GM23338 (cell line): ENCODE results near the gene NTN3. TPM values are rescaled to one million over a fixed set of nuclear protein-coding genes. Genes with fewer than 3 reads are reported as not detected.

ENCODE experiments used
- ATAC-seq: fragments of 200-7000 bp; cut with Tn5 transposase; 3 replicates; pipeline ENCODE4 v1.9.1; 2020
- DNase-seq: peaks from one replicate; pipeline ENCODE4 v3.0.0-alpha.2; 2015; ENCODE audit warnings: low spot score
- H2AFZ ChIP-seq: fragments of 200-600 bp; sonication (generic); 2 replicates; pipeline ENCODE4 v1.8.0; 2016; ENCODE audit warnings: antibody characterized with exemption, mild to moderate bottlenecking, moderate library complexity
- H3F3A ChIP-seq: fragments of 200-600 bp; sonication (generic); replicated peaks from 2 replicates; pipeline ENCODE4 v1.8.0; 2017; ENCODE audit warnings: antibody characterized with exemption, mixed run types, low read depth
- H3K27ac ChIP-seq: fragments of 200-600 bp; sonication (generic); 2 replicates; pipeline ENCODE4 v1.6.1; 2016; ENCODE audit warnings: low read depth
- H3K27me3 ChIP-seq: fragments of 200-600 bp; sonication (generic); 2 replicates; pipeline ENCODE4 v1.8.0; 2016; ENCODE audit warnings: mild to moderate bottlenecking, mixed run types, moderate library complexity; ENCODE audit not compliant: insufficient read depth
- H3K36me3 ChIP-seq: fragments of 200-600 bp; sonication (generic); 2 replicates; pipeline ENCODE4 v1.8.0; 2016; ENCODE audit warnings: mild to moderate bottlenecking; ENCODE audit not compliant: insufficient read depth
- H3K4me1 ChIP-seq: fragments of 200-600 bp; sonication (generic); 2 replicates; pipeline ENCODE4 v1.8.0; 2016; ENCODE audit warnings: mild to moderate bottlenecking, moderate library complexity; ENCODE audit not compliant: insufficient read depth
- H3K4me2 ChIP-seq: fragments of 200-600 bp; sonication (generic); 2 replicates; pipeline ENCODE4 v1.7.1; 2017; ENCODE audit warnings: mixed run types
- H3K4me3 ChIP-seq: fragments of 200-600 bp; sonication (generic); 2 replicates; pipeline ENCODE4 v1.6.1; 2016; ENCODE audit warnings: mixed run types
- H3K79me2 ChIP-seq: fragments of 200-600 bp; sonication (generic); replicated peaks from 2 replicates; pipeline ENCODE4 v1.8.0; 2017; ENCODE audit warnings: mild to moderate bottlenecking; ENCODE audit not compliant: insufficient read depth
- H3K9me2 ChIP-seq: fragments of 200-600 bp; sonication (generic); 2 replicates; pipeline ENCODE4 v1.8.0; 2017; ENCODE audit not compliant: insufficient read depth
- H4K20me1 ChIP-seq: fragments of 200-600 bp; sonication (generic); replicated peaks from 2 replicates; pipeline ENCODE4 v1.8.0; 2017; ENCODE audit warnings: mild to moderate bottlenecking; ENCODE audit not compliant: insufficient read depth
- H3K27ac Mint-ChIP-seq: 2 replicates; pipeline ENCODE4 v1.8.0; 2020; ENCODE audit warnings: inconsistent platforms, mild to moderate bottlenecking, moderate library complexity, mixed read lengths
- H3K27me3 Mint-ChIP-seq: 3 replicates; pipeline ENCODE4 v1.8.0; 2022; ENCODE audit warnings: low read depth, mild to moderate bottlenecking, moderate library complexity, mixed read lengths, inconsistent platforms; ENCODE audit not compliant: insufficient read depth, poor library complexity
- H3K36me3 Mint-ChIP-seq: 3 replicates; pipeline ENCODE4 v1.8.0; 2021; ENCODE audit warnings: low read depth, mild to moderate bottlenecking, inconsistent platforms, moderate library complexity, mixed read lengths
- H3K4me1 Mint-ChIP-seq: 3 replicates; pipeline ENCODE4 v1.8.0; 2020; ENCODE audit warnings: mild to moderate bottlenecking, inconsistent platforms, mixed read lengths
- H3K4me3 Mint-ChIP-seq: 3 replicates; pipeline ENCODE4 v1.8.0; 2021; ENCODE audit warnings: moderate library complexity, mild to moderate bottlenecking, inconsistent platforms, mixed read lengths
- H3K9me3 Mint-ChIP-seq: 3 replicates; pipeline ENCODE4 v1.8.0; 2020; ENCODE audit warnings: moderate library complexity, mild to moderate bottlenecking, inconsistent platforms, mixed read lengths
- CREB1 ChIP-seq: fragments of 250-450 bp; sonication (Bioruptor Pico); IDR thresholded peaks from 2 replicates; pipeline ENCODE4 v1.5.0; 2020; ENCODE audit warnings: low read depth, mild to moderate bottlenecking, moderate library complexity
- EZH2 ChIP-seq: fragments of 200-600 bp; sonication (generic); IDR thresholded peaks from one replicate; pipeline ENCODE4 v1.8.0; 2017; ENCODE audit warnings: antibody characterized with exemption, mild to moderate bottlenecking, low read depth; ENCODE audit not compliant: unreplicated experiment
- EZH2phosphoT487 ChIP-seq: fragments of 200-600 bp; sonication (generic); IDR thresholded peaks from one replicate; pipeline ENCODE4 v1.8.1; 2018; ENCODE audit warnings: antibody characterized with exemption; ENCODE audit not compliant: unreplicated experiment
- JUNB ChIP-seq: IDR thresholded peaks from one replicate; pipeline ENCODE4 v1.6.1; 2016; ENCODE audit warnings: antibody characterized with exemption; ENCODE audit not compliant: unreplicated experiment
- NANOG ChIP-seq: IDR thresholded peaks from 2 replicates; pipeline ENCODE4 v1.6.1; 2016; ENCODE audit warnings: antibody characterized with exemption, borderline replicate concordance
- POLR2AphosphoS5 ChIP-seq: IDR thresholded peaks from 2 replicates; pipeline ENCODE4 v1.6.1; 2016; ENCODE audit warnings: antibody characterized with exemption, low read depth
- REST ChIP-seq: IDR thresholded peaks from one replicate; pipeline ENCODE4 v1.6.1; 2018; ENCODE audit warnings: antibody characterized with exemption; ENCODE audit not compliant: unreplicated experiment
- STAT1 ChIP-seq: IDR thresholded peaks from one replicate; pipeline ENCODE4 v1.6.1; 2016; ENCODE audit warnings: antibody characterized with exemption; ENCODE audit not compliant: unreplicated experiment
- ZNF114 ChIP-seq: fragments of 250-450 bp; sonication (Bioruptor Pico); IDR thresholded peaks from 2 replicates; pipeline ENCODE4 v1.5.0; 2020; ENCODE audit warnings: mild to moderate bottlenecking, moderate library complexity
- ZNF331 ChIP-seq: fragments of 250-450 bp; sonication (Bioruptor Pico); IDR thresholded peaks from 2 replicates; pipeline ENCODE4 v1.5.0; 2020; ENCODE audit warnings: low read depth, mild to moderate bottlenecking, moderate library complexity
- ZNF462 ChIP-seq: fragments of 250-450 bp; sonication (Bioruptor Pico); IDR thresholded peaks from 2 replicates; pipeline ENCODE4 v1.5.0; 2020; ENCODE audit warnings: mild to moderate bottlenecking, moderate library complexity
- polyA plus RNA-seq: library from polyadenylated mRNA; unstranded; fragments of >200 nt; fragmentation: Nextera tagmentation; extraction: Ambion mirVana; gene quantifications from 2 replicates; pipeline ENCODE4 v1.2.1, GENCODE V29; 2016
- total RNA-seq: library from RNA; depleted of rRNA; stranded (reverse); fragments of >200 nt; shearing (Covaris generic); gene quantifications from 2 replicates; pipeline ENCODE4 v1.2.3, GENCODE V29; 2014
- TF ChIP-seq, protein P1 (sequence below), 2 experiments: fragments of 200-600 bp in 1 of 2; sonication (generic) in 1 of 2; conservative IDR thresholded peaks; 2 replicates each; pipeline versions ENCODE4 v1.5.1 to v1.6.1; 2016 to 2017; ENCODE audit warnings: antibody characterized with exemption in 2 of 2, low read depth in 2 of 2, mild to moderate bottlenecking in 2 of 2, moderate library complexity in 1 of 2
- TF ChIP-seq, protein P2 (sequence below): IDR thresholded peaks from 2 replicates; pipeline ENCODE4 v1.6.1; 2016; ENCODE audit warnings: antibody characterized with exemption

NTN3 gene
- total and polyA plus RNA-seq, 2 experiments from 2014 or later: 0.10 to 1.7 TPM

- Mint-ChIP-seq H3K27ac (peak overlapping the region; percentile 62; the same call in 1 of the 2 replicates), H3K9me3 (no peaks in the 10 kb centered on the region; the same call in 2 of the 3 replicates), H3K4me1 (peaks cover 15% of the 10 kb centered on the region), H3K36me3 (no peaks in the 10 kb centered on the region), H3K27me3 (peaks cover 19% of the 10 kb centered on the region), H3K4me3 (no peak overlapping the region)
- TF ChIP-seq ZNF114 (CRISPR knock-in tag): no peak
- TF ChIP-seq JUNB: no peak
- TF ChIP-seq CREB1 (CRISPR knock-in tag): no peak
- no peak for TF ChIP-seq ZNF331
- no peak for TF ChIP-seq STAT1
- no peak for TF ChIP-seq EZH2
- TF ChIP-seq, protein P1, sequence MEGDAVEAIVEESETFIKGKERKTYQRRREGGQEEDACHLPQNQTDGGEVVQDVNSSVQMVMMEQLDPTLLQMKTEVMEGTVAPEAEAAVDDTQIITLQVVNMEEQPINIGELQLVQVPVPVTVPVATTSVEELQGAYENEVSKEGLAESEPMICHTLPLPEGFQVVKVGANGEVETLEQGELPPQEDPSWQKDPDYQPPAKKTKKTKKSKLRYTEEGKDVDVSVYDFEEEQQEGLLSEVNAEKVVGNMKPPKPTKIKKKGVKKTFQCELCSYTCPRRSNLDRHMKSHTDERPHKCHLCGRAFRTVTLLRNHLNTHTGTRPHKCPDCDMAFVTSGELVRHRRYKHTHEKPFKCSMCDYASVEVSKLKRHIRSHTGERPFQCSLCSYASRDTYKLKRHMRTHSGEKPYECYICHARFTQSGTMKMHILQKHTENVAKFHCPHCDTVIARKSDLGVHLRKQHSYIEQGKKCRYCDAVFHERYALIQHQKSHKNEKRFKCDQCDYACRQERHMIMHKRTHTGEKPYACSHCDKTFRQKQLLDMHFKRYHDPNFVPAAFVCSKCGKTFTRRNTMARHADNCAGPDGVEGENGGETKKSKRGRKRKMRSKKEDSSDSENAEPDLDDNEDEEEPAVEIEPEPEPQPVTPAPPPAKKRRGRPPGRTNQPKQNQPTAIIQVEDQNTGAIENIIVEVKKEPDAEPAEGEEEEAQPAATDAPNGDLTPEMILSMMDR (conservative IDR thresholded peaks at IDR 0.05; ENCODE audit: low read depth in 2 of 2): no peak
- no peak for TF ChIP-seq ZNF462 (CRISPR knock-in tag)
- TF ChIP-seq REST: no peak
- no peak for TF ChIP-seq POLR2AphosphoS5
- no peak for TF ChIP-seq EZH2phosphoT487
- no peak for TF ChIP-seq NANOG
- TF ChIP-seq, protein P2, sequence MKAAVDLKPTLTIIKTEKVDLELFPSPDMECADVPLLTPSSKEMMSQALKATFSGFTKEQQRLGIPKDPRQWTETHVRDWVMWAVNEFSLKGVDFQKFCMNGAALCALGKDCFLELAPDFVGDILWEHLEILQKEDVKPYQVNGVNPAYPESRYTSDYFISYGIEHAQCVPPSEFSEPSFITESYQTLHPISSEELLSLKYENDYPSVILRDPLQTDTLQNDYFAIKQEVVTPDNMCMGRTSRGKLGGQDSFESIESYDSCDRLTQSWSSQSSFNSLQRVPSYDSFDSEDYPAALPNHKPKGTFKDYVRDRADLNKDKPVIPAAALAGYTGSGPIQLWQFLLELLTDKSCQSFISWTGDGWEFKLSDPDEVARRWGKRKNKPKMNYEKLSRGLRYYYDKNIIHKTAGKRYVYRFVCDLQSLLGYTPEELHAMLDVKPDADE: no peak
- no peak overlapping the region for H2AFZ ChIP-seq
- no peaks in the 10 kb centered on the region for H4K20me1 ChIP-seq
- ATAC-seq (peak; percentile 57), DNase-seq (peak; percentile 48)
- no peaks in the 10 kb centered on the region for H3K79me2 ChIP-seq
- H3K4me2 ChIP-seq: no peak overlapping the region
- peaks cover 5% of the 10 kb centered on the region; the same call in 1 of the 2 replicates for H3F3A ChIP-seq
- no peak overlapping the region for H3K4me3 ChIP-seq
- peaks cover 10% of the 10 kb centered on the region; the same call in 1 of the 2 replicates for H3K4me1 ChIP-seq
- no peak overlapping the region for H3K27ac ChIP-seq
- no peaks in the 10 kb centered on the region for H3K9me2 ChIP-seq
- H3K27me3 ChIP-seq: no peaks in the 10 kb centered on the region
- H3K36me3 ChIP-seq: no peaks in the 10 kb centered on the region
Observed at GRCh38 chr16:2507052-2507659, 36.1 kb downstream of the NTN3 start.
